G401 (cell line): ENCODE measurements around the gene ZMYND15. TPM values are rescaled to one million over a fixed set of nuclear protein-coding genes. Genes with fewer than 3 reads are reported as not detected.
"Not testable (repeated sequence)": the region's sequence is repeated elsewhere in the genome, so short reads cannot be mapped to it uniquely, and the experiment has no call there.

Experiments used
- DNase-seq: peaks from one replicate; pipeline ENCODE4 v3.0.0-alpha.2; 2015; ENCODE audit warnings: low spot score
- in situ Hi-C: cut with HindIII; loops from 2 replicates; pipeline ENCODE4 v1.10.0; 2016; ENCODE audit warnings: low sequenced_read_pairs, mixed read lengths
- total RNA-seq: library from RNA; depleted of rRNA; stranded (reverse); fragments of >200 nt; shearing (Covaris generic); gene quantifications from 2 replicates; pipeline ENCODE4 v1.2.3, GENCODE V29; 2014

Gene ZMYND15
- total RNA-seq, 1 experiment from 2014 or later = not detected

DNA sequence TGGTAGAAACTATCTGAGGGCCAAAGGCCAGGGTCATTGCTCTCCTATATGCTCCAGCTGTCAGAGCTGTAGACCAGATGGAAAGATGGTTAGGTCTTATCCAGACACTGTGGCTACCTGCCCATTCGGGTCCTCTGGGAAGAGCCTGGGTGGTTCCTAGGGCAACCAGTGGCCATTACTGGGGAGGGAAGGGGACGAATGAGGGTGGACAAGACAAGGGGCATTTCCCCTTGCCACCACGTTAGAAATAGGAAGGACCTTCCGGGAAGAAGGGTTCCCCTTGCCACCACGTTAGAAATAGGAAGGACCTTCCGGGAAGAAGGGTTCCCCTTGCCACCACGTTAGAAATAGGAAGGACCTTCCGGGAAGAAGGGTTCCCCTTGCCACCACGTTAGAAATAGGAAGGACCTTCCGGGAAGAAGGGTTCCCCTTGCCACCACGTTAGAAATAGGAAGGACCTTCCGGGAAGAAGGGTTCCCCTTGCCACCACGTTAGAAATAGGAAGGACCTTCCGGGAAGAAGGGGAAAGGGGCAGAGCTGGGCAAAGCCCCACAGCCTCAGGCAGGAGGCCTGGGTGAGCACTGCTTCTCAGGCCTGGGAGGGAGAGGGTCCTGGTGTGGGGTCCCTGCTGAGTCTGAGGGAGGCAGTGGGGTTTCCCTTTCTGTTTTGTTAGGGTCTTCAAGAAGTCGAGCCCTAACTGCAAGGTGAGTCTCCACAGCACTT is 25.1 kb upstream of the ZMYND15 start:
- DNase-seq, in situ Hi-C loops: not testable (repeated sequence)

DNA sequence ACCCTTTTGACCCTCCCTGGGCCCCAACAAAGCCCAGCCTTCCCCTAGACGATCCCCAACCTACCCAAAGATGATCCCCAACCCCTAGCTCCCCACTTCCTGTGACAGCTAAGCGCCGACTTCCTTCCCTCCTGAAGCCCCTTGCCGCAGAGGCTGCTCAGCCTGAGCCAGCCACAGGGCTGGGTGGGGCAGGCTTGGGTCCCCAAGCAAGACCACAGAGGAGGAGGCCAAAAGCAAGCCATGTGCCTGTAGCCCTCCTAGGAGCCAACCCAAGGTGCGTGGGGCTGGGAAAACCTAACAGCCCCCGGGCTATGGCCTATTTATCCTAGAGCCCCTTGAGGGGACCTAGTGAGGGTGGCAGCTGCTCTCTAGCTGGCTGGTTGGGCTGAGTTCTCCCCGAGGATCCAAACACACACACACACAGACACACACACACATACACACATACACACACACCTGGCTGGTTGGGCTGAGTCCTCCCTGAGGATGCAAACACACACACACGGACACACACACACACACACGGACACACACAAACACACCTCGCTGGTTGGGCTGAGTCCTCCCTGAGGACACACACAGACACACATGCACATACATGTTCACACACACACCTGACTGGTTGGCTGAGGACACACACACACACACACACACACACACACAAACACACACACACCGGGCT is 24.4 kb upstream of the ZMYND15 start:
- in situ Hi-C loops = no loop called here
- no peak for DNase-seq

DNA sequence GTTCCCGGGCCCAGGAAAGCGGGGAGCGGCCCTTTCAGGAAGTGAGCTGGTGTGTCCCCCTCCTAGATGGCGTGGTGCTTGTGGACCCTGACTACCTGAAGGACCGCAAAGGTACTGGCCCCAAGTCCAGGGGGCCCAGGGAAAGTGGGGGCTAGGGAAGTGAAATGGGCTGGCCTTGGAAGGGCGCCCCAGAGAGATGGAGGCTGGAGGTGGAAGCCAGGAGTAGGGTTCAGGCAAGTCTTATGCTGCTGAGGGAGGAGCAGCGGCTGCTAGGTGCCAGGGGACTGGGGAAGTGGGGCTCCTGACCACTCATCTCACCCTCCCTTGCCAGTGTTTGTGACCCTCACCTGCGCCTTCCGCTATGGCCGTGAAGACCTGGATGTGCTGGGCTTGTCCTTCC is 23.6 kb upstream of the ZMYND15 start:
- no peak for DNase-seq
- in situ Hi-C loops = no loop called here

DNA sequence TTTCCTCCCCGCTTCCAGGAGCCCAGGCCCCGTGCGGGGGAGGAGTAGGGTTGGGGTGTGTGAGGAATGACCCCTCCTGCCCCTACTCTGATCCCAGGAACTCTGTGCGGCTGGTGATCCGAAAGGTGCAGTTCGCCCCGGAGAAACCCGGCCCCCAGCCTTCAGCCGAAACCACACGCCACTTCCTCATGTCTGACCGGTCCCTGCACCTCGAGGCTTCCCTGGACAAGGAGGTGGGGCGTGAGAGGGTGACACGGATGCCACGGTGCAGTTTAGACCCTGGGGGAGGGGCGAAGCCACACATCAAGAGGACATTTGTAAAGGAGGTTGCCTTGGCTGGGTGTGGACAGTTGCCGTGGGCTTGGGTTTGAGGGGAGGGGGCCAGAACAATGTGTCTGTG is 21.8 kb upstream of the ZMYND15 start:
- in situ Hi-C loops = no loop called here
- DNase-seq = no peak

GRCh38 chr17:4718276-4718675 is 21.4 kb upstream of the ZMYND15 start:
- DNase-seq = no peak
- in situ Hi-C loops = no loop called here

DNA sequence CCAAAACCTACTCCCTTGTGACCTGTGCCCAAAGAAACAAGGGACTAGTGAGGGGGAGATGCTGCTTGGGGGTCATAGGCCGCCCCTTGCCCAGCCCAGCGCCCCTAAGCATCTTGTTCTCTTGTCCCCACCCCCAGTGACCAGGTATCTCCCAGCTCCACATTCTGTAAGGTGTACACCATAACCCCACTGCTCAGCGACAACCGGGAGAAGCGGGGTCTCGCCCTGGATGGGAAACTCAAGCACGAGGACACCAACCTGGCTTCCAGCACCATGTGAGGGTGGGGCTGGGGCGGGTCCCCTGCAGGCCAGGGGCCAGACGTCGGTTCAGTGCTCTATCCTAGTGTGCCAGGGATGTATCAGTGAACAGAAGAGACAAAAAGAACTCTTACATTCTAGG is 20.5 kb upstream of the ZMYND15 start:
- no peak for DNase-seq
- in situ Hi-C loops = no loop called here

DNA sequence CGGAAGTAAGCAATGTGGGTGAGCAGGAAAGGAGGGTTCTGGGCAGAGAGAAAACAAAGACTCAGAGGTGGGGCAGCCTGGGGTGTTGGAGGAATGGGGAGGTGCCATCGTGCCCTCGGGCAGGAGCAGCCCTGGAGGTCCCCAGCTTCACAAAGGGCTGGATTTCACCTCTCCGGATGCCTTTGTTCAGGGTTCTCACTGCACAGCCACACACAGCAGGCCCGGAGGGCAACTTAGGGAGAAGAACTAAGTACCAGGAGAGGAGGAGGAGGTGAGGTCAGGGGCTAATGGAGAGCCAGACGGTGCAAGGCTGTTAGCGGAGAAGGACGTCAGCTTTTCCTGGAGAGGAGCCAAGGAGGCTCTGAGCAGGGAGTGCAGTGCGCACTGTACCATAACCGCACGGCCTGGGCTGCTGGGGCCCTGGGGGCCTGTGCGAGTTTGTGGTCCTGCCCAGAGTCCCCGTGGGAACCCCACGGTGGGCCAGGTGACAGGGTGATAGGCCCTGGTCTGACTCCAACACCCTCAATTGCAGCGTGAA is 19.9 kb upstream of the ZMYND15 start:
- no peak for DNase-seq
- in situ Hi-C loops = loop anchor here (10.0 kb wide), 2 partner anchors 115 to 155 kb away; partner anchors contain the start of genes GGT6 and MINK1

DNA sequence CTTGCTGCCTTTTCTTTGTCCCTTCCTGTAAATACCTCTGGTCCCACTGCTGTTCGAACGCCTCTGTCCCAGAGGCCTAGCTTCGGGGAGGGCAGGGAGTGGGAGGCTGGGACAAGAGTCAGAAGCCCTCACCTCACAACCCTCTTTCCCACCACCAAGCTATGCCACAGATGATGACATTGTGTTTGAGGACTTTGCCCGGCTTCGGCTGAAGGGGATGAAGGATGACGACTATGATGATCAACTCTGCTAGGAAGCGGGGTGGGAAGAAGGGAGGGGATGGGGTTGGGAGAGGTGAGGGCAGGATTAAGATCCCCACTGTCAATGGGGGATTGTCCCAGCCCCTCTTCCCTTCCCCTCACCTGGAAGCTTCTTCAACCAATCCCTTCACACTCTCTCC is 18.8 kb upstream of the ZMYND15 start:
- in situ Hi-C loops = loop anchor here (10.0 kb wide), 2 partner anchors 114 to 156 kb away; partner anchors contain the start of genes GGT6 and MINK1
- no peak for DNase-seq

DNA sequence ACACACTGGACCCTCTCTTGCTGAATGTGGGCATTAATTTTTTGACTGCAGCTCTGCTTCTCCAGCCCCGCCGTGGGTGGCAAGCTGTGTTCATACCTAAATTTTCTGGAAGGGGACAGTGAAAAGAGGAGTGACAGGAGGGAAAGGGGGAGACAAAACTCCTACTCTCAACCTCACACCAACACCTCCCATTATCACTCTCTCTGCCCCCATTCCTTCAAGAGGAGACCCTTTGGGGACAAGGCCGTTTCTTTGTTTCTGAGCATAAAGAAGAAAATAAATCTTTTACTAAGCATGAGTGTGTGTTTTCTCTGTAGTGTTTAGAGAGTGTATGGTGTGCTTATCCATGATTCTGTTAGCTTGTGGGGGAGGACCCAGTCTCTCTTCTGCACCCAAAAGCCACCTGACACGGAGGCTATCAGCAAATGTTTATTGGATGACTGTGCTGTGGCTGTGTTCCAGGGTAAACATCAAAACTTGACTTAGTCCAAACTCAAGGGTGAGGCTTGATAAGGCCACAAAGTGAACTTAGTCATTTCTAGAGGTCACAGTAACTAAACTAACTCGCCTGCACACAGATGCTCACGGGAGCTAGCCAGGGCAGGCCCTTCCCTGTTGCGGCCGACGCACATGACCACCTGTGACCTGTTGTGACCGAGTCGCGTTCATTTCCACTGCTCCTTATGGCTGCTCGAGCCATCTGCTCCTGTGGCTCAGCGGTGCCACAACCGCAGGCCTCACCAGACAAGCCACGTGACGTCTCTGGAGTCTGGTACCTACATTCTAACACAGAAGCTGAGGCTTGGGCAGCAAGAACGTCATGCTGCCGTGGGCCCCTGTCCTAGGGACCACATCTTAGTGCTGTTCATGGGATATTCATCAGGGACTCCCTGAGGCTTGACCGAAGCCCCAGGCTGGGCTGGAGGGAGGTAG is 18.2 kb upstream of the ZMYND15 start:
- DNase-seq = peak; percentile 83

DNA sequence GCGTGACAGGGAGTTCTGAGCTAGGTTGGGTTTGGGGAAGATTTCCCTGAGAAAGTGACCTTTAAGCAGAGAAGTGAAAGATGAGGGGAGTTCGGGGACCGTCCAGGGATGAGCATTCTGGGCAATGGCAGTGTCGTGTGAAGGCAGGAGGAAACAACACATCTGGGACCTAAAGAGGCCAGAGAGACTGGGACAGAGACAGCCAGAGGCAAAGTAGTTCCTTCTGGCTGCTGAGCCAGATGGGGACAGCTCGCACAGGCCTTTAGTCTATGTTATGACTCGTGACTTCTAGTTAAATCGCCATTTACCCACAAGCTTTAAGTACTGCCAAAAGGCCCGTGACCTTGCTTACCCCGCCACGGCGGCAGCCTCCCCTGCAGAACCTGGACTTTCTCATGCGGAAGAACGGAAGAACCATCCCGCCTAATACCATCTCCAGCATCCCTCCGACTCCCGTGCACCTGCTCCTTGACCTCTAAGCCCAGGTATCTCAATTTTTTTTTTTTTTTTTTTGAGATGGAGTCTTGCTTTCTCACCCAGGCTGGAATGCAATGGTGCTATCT is 16.9 kb upstream of the ZMYND15 start:
- no peak for DNase-seq
- in situ Hi-C loops = loop anchor here (10.0 kb wide), 2 partner anchors 112 to 158 kb away; partner anchors contain the start of genes GGT6 and MINK1

More for the DNA sequence above, 18.2 kb upstream of the ZMYND15 start:
- in situ Hi-C loops = loop anchor here (10.0 kb wide), 2 partner anchors 113 to 157 kb away; partner anchors contain the start of genes GGT6 and MINK1

GRCh38 chr17:4724650-4725049 is 15.0 kb upstream of the ZMYND15 start:
- DNase-seq = no peak
- in situ Hi-C loops = loop anchor here (10.0 kb wide), 2 partner anchors 110 to 160 kb away; partner anchors contain the start of genes GGT6 and MINK1

- DNase-seq = no peak
- in situ Hi-C loops = loop anchor here (10.0 kb wide), 2 partner anchors 109 to 161 kb away; partner anchors contain the start of genes GGT6 and MINK1
Observed at GRCh38 chr17:4725646-4726310, 13.9 kb upstream of the ZMYND15 start.

DNA sequence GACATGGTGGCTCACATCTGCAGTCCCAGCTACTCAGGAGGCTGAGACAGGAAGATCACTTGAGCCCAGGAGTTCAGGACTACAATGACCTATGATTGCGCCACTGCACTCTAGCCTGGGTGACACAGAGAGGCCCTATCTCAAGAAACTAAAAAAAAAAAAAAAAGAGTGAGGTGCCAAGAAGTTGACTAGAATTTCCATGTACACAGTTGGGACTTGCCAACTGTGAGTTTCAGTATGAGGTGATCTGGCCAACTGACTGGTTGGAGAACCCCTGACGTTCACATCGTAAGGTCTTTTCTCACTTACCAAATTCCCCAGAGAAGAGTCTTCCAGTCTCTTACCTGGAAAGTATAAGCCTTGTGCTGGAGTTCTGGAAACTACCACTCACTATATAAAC is 11.5 kb upstream of the ZMYND15 start:
- DNase-seq = no peak
- in situ Hi-C loops = loop anchor here (10.0 kb wide), 2 partner anchors 107 to 163 kb away; partner anchors contain the start of genes GGT6 and MINK1

GRCh38 chr17:4733073-4733531 is 6.5 kb upstream of the ZMYND15 start:
- in situ Hi-C loops = no loop called here
- DNase-seq = no peak

DNA sequence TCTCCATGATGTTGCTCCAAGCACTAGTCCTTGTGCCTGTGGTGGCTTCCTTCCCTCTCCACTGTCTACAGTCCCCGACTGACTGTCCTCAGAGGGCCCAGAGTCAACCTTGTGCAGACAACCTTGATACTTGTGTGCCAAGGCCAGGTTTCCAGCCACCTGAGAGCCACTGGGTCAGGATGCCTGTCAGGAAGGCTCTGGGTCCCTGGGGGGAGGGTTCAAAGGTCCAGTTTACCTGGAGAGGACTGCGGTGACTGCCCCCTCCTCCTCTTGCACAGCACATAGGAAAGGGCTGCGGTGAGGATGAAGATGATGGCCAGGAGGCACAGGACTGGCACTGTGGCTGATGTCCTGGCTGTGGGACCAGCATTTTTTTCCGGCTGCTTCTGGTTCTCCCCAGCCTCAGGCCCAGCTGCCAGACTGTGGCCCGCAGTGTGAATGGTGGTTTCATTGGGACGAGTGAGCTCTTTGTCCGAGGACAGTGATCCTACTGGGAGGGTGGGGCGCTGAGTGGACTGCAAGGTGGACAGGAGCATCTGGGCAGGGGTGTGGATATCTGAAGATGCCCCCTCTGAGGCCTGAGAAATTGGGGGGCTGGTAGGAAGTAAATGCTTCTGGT is 4.7 kb upstream of the ZMYND15 start:
- in situ Hi-C loops = no loop called here

GRCh38 chr17:4735876-4736651 is 3.6 kb upstream of the ZMYND15 start:
- in situ Hi-C loops = no loop called here
- no peak for DNase-seq

More for the DNA sequence above, 4.7 kb upstream of the ZMYND15 start:
- DNase-seq = no peak
